ENCODE measurements around the gene MVB12A.

Gene MVB12A

GRCh38 chr19:17448131-17448967 is 28.5 kb downstream of the MVB12A start, which contains the start of gene TMEM221:
Gene TMEM221, minus strand, starts transcription at chr19:17448668. Its CDS starts 206 bp downstream, at chr19:17448462.
- DNase-seq: no peak

GRCh38 chr19:17450264-17451075 is 30.6 kb downstream of the MVB12A start:
- DNase-seq: no peak

- DNase-seq: no peak
Measured at GRCh38 chr19:17451820-17452219, 32.0 kb downstream of the MVB12A start.

GRCh38 chr19:17454576-17455071 is 34.8 kb downstream of the MVB12A start:
- DNase-seq: no peak

- no peak for DNase-seq
Measured at GRCh38 chr19:17455308-17456123, 35.7 kb downstream of the MVB12A start.

GRCh38 chr19:17456127-17456526 is 36.3 kb downstream of the MVB12A start:
- no peak for DNase-seq

- no peak for DNase-seq
Measured at GRCh38 chr19:17457616-17458015, 37.8 kb downstream of the MVB12A start.

- no peak for DNase-seq
Measured at GRCh38 chr19:17458970-17459369, 39.1 kb downstream of the MVB12A start.

GRCh38 chr19:17460372-17461230 is 40.8 kb downstream of the MVB12A start, which contains the start of gene NXNL1:
Gene NXNL1, minus strand, starts transcription at chr19:17460926. Its CDS starts 57 bp downstream, at chr19:17460869.
- no peak for DNase-seq

- DNase-seq: no peak
Measured at GRCh38 chr19:17466487-17466850, 46.6 kb downstream of the MVB12A start.

- DNase-seq: no peak
Measured at GRCh38 chr19:17467471-17468301, 47.8 kb downstream of the MVB12A start.

- no peak for DNase-seq
Measured at GRCh38 chr19:17468302-17469091, 48.6 kb downstream of the MVB12A start.

GRCh38 chr19:17469092-17469480 is 49.2 kb downstream of the MVB12A start:
- DNase-seq: no peak

- peak; percentile 81 for DNase-seq
Measured at GRCh38 chr19:17469481-17470067, 49.7 kb downstream of the MVB12A start.

- peak; percentile 96 for DNase-seq
Measured at GRCh38 chr19:17470068-17470841, 50.4 kb downstream of the MVB12A start, which contains the start of gene SLC27A1. Gene SLC27A1, plus strand, starts transcription at chr19:17470524. Its CDS starts 17 bp downstream, at chr19:17470541.

- no peak for DNase-seq
Measured at GRCh38 chr19:17471410-17472125, 51.7 kb downstream of the MVB12A start.

GRCh38 chr19:17473041-17473440 is 53.2 kb downstream of the MVB12A start:
- no peak for DNase-seq

Measured in NCI-H1694 (cell line).